COR-L47 (cell line): ENCODE results near the gene KCND3.
A peak's percentile ranks its signal among the peaks of the same experiment; 100 is the strongest.

Source experiments
- DNase-seq: peaks from one replicate; lab custom pipeline; 2025; lab: John Stamatoyannopoulos, UW

Gene KCND3

DNA sequence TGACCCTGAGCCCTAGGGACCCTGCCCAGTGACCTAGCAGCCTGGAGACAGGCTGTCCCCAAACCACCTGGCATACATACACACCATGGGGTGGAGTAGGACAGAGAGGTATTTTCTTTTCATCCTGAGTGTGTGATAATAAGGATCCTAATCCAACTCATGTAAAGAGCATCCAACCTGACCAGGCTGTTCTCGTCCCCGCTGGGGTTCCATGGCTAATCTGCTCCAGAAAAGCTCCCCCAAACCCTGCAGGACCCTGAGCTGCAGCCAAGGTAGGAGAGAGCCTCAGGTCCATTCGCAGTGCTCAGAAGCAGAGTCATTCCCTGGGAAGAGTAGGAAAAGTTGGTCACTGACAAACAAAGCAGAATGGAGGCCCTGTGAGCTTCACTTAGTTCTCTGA, 31.4 kb downstream of the KCND3 start:
- no peak for DNase-seq

DNA sequence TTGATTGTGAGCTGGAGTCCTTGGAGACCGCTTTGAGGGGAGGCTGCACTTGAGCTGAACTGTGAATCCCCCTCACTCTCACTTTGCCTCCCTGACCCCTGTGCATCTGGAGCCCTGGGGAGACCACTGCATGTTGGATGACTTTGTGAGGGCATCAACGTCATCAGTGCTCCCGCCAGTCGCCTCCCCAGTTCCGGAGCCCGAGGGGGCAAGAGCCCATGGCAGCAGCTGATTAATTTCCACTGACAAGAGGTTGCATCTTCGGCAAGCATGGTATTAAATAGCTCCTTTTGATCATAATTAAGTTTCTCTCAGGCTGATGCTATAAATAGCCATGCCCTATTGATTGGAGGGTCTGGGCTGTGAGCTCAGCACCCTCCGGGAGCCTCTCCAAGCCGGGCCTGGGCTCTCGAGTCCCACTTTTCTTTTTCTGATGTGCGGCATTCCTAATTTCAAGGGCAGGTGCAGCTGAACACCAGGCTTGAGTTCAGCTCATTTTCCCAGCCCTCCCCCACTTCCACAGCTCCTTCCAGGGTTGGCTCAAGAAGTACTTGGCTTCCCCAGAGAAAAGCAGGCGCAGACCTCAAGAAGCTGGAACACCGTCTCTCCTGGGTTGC, 33.2 kb downstream of the KCND3 start:
- no peak for DNase-seq

DNA sequence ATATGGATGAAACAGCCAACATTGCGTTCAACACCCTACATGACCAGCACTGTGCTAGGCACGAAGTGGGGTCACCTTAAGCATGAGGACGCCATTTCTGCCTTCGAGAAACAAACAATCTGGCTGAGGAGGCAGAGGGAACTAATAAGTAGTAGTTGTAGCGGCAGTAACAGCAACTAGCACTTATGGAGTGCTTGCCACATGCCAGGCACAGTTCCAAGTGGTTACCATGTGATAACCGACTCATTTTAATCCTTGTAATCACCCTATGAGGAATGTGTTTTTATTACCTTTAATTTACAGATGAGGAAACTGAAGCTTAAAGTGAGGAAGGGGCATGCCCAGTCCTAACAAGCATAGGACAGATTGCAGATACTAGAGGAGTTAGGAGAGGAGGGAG, 33.7 kb downstream of the KCND3 start:
- DNase-seq, result no peak

DNA sequence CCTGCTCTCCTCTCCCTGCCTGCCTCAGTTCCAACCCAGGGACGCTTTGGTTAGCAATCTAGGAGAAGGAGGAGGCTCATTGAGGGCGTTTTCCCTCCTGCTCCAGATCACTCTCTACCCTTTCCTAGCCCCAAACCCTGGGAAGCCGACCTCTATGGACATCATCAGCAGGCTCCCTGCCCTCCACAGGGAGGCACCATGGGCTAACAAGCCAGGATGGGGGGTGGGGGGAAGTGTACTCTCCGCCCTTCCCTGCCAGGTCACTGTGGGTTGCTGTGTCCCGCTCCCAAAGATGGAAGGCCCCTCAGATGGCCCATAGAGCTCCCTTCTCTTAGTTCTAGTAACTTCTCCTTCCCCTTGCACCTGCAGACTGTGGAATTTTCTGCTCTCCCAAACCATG, 35.7 kb downstream of the KCND3 start:
- DNase-seq, result no peak

DNA sequence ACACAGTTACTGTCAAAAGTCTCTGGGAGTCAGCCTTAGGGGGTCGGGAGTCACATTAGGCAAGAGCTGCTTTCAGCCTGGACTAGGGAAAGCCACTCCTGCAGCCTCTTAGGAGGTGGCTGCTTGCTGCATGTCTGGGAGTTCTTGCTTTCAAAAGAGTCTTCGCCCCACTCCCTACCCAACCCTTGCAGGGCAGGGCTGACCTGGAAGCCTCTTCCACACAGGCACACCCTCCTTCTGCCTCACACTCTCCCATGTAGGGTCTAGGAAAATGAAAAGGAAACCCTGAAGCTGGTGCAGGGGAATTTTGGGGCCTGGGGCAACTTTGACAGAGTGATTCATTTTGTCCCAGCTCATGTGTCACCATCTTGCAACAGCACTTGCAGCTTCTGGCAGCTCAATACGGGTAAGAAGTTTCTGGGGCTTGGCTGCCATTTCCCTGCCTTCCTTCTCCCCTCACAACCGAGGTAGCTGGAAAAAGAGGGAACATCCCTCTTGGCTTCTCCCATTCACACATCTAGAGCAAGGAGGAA, 37.3 kb downstream of the KCND3 start:
- no peak for DNase-seq

DNA sequence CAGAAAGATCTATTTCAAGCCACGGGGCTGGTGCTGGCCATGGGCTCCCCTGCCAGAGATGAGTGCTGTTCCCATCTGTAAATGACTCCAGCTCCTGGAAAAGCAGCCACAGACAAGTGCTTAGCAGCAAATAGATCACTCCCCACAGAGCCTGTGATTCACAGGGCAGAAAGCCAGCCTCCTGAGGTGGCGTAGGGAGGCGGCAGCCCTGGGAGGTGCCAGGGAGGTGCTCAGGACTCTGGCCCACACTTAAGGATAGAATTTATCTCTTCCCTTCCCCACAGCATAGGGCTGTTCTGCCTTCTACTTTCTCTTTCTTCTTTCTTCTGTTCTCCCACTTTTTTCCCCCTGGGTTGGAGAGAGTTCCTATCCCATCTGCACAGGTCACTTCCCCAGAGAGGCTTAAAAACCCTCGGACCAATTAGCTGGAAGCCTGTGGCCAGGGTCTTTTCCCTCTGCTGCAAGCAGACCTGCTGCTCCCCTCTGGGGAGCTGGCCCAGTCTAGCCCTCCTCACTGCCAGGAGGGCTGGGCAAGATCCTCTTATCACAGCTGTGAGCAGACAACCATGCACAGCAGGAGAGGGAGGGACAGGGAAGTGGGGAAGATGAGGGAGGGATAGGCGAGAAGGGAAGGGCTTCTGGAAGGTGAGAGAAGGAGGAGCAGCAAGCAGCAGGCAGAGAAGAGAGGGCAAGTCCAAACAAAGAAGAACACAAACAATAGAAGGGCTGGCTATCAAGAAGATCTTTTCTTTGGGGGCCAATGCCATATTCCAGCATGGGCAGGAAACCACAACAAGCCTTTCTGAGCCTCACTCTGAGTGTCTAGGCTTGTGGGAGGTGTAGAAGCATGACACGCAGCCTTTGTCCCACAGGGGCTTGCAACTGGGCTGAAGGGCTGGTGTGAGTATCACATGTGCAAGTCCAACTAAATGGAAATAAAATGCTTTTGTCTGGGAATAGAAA, 41.0 kb downstream of the KCND3 start:
- DNase-seq, result peak; percentile 72

DNA sequence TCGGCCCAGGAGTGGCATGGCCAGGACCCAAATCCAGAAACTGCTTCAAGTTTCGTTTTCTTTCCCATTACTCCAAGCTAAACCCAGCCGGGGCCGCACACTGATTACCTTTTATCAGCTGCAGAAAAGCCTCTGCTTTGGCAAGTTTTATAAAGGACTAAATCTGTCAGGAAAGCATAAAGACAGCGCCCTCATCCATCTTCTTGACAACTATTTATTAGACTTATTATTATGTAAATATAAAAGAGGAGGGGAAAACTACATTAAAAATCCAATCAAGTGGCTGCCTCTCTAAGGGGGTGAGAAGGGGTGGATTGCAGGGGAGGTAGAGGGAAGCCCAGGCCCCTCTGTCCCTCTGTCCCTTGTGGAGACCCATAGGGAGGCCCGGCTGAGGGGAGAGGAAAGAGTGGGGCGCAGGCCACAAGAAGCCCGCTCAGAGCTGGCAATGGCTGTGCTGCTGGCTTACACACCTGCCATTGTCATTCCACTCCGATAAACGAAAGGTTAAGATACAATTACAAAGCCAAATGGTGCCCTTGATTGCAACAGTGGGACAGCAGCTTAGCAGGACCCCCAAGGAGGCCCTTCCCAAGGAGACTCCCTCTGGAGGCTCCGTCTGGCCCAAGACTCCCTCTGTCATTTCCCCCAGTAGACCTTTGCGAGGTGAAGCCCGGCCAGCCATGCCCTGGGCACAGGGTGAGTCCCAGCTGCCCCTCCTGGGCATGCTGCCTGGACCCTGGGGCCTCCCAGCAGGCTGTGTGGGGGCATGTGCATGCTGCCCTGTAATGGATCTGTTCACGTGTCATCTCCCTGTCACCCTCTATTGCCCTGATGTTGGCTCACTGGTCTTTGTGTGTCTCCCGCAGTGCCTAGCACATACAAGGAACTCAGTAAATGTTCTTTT, 45.4 kb downstream of the KCND3 start:
- DNase-seq, result no peak

DNA sequence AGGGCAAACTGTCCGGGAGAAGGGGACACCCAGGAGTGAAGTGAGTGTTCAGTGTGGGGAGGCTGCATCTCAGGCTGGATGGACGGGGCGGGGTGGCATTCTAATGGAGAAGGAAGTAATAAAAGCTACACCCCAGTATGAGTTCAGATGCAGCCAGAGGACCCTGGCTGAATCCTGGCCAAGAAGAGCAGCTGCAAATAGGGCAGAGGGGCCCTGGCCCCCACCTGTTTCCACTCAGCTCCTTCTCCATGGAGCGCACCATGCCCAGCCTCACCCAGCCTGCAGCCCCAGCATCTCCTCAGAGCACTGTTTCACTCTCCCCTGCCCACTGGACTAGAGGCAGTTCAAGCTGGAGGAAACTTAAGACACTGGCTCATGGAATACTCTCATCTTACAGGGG, 46.4 kb downstream of the KCND3 start:
- DNase-seq, result no peak

DNA sequence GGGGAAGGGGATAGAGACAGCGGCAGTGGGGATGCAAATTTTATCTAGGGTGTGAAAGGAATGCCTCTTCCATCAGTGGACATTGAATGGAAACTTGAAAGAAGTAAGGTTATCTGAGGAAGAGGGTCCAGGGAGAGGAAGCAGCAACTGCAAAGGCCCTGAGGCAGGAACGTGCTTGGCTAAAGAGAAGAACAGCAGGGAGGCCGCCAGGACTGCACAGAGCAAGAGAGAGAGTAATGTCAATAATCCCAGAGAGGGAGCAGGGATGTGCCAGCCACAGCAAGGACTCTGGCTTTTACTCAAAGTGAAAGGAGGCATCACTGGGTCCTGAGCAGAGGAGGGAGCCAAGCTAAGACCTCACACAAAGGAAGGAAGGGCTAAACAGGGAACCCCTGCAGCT, 50.9 kb downstream of the KCND3 start:
- DNase-seq, result no peak

DNA sequence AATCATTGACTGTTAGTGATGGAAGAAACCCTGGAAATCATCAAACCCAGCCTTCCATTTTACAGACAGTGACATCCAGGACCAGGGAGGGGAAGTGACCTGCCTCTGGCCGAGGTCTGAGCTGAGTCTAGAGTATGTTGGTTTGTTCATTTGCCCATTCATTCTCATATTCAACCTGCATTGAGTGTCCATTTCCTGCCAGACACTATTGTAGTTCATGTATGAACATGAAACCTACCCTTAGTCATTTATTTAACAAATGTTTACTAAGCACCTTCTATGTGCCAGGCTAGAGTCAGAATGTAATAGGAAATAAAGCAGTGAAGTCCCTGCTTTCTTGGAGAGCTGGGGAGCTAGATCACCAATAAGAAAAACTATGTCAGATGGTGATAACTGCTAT, 51.3 kb downstream of the KCND3 start:
- DNase-seq, result no peak

DNA sequence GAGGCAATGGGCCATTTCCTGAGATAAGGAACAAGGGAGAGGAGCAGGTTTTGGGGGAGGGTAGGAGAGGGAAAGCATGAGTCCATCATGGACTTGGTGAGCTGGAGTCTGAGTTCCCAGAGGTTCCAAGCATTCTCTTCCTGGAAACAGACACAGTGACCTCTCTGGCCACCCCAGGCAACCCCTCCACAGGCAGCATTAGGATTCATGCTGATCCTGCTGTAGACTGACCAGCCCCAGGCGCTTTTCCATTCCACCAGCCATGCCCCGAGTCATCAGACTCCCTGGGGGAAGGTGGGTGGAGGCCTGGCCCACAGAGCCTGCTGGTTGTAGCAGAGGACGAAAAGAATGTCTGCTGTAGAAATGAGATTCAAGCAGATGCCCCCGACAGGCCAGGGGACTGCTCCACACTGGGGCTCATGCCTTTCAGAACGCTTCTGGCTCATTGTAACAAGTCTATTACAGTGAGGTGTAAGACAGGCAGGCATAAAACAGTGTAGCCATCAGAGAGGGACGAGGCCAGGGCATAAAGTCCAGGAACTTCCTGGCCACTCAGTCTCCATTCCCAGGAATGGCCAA, 52.2 kb downstream of the KCND3 start:
- no peak for DNase-seq

DNA sequence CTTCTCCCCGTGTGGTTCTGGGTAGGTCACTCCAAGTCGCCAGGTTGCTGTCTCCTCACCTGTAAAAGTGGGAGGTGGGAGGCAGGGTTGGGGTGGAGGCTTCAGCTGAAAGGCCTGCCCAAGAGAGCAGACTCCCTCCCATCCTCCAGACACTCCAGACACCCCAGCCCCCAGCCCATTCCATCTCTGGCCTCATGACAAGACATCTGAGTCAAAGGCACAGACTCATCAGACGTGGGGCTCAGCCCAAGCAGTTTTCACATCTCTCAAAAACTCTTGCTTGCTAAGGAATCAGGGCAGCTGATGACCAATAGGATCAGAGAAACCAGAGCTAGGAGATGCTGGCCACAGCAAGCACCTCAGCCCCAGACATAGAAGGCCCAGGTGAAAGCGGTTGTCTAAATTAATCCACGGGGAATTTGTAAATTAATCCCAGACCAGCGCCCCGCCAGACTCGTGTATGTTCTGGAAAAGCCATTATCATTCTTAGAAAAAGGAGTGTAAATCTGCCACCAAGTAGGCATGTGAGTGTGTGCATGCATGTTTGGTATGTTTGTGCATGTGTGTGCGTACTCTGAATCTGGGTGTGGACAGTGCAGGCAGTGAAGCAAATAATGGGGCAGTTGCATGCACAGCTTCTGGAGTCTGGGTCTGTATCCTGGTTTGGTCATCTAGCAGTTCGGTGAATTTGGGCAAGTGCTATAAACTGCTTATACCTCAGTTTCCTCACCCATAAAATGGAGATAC, 55.2 kb downstream of the KCND3 start:
- DNase-seq, result no peak

DNA sequence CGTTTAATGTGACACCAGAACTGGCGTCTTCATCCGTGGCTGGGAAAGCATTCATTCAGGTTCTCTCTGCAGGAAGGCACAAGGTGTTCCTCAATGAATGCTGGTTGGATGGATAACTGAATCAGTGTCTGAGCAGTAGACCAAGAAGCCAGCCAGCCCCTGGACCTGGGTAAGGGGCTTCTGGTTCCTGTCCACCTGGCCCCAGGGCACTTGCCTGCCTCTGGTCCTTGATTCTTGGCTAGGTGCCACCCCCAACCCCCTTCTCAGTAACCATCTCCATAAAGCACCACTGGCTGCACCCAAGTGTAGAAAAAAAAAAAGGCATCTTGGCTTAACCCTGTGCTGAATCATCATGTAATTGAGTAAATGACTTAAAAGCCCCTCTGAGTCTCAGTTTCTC, 59.1 kb downstream of the KCND3 start:
- no peak for DNase-seq

DNA sequence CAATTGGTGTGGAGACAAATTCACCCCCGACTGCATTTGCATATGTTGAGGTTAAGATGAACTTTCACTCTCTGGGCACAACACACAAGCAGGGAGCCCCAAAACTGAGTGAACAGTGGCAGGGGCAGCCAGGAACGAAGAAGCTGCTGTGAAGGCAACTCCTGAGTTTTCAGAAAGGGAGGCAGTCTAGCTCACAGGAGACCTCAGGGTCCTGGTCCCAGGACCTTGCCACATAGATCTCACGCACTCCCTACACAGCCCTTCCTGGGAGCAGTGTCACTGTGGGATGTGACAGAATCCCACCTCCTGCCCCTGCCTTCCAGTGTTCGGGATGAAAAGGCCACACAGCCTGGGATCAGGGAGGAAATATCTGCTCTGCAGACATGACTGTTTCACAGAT, 60.9 kb downstream of the KCND3 start:
- DNase-seq, result no peak

DNA sequence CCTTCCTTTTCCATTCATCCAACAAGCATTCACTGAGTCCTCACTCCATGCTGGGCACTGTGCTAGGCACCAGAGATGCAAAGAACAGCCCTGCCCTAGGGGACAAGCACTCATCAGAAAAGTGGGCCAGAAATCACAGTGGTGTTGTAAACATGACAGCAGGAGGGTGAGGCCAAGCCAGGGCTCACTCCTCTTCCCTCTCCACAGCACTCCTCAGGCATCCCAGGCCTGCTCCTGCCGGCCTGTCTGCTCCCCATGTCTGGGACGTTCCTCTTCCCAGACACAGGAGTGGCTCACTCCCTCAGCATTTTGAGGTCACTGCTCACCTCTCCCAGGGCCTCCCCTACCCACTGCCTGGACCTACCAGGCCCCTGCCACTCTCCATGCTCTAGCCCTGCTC, 61.8 kb downstream of the KCND3 start:
- no peak for DNase-seq

DNA sequence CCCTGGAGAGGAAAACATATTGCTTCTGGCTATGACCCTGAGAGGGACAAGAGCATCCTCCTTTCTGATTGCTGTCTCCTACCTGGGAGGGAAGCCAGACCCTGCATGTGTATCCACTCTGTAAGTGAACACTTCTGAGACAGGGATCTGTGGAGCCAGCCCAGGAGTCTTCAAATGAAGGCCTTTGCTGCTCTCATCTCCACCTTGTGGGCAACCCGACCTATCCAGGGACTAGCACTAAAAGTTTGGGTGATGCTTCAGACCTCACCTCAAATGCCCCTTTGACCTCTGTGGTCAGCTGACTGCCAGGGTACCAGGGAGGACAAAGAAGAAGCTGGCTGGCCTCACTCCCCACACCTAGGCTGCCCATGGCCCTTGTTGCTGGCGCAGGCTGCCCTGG, 64.7 kb downstream of the KCND3 start:
- DNase-seq, result no peak

DNA sequence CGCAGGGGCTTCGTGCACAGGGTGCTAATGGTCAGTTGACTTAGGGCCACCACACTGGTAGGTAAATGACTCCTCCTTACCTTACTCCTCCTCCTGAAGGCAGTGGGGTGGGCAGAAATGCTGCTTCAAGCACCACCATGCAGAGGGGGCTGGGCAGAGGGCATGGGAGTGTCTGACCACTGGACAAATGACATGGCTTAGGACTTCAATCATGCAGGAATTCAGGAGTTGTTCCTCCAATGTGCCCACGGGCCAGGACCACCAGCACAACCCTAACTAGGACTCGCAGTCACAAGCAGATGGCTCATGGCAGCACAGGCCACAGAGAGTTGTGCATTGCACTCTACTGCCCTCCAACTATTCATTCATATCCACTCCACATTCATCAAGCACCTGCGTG, 65.7 kb downstream of the KCND3 start:
- DNase-seq, result no peak

DNA sequence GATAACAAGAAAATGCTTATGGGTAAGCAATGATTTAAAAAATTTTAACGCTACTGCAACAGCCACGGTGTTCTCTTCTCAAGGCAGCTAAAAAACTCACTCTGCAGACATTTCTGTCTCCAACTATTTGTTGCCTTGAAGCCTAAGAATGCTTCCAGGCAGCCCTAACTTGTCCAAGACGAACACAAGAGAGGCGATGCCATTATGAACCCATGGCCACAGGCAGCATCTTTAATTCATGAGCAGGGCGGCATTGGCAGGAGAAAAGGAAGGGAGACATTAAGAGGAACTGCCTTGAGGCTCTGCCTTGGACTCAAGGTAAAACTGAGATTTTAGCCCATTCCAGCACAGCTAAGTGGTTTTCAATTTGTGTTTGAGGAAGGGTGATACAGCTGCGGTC, 67.5 kb downstream of the KCND3 start:
- no peak for DNase-seq

DNA sequence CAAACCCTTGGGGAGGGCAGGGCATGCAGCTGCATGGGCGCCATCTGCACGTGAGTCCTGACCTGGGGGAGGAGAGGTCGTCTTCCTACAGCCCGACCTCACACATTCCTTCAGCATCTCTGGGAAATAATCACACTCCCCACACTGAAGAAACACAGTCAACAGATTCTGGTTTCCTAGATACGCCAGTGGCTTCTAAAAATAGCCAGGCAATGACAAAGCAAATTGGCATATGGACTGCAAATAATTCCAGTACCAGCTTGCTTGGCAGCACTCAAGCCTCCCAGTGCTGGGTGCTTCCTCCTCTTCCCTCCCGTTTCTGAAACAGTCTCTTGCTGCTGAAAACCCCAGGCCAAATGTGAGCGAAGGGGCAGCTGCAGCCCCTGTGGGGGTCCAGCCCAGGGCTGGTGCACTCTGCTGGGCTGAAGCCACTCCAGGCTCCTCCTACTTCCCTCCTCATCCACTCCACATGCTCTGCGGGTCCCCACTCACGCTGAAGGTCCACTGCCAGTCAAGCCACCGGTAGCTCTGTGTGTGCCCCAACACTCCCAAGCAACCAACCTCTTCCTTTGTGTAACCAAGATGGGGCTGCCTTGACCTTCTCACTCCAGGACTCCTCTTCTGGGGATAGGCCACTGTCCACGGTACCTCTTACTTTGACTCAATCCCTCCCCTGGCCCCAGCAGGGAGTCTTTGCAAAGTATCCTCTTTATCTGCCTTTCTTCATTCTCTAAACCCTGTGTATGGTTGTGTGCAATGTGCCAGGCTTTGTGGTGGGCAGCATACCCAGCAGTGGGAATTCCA, 69.0 kb downstream of the KCND3 start:
- peak; percentile 79 for DNase-seq

DNA sequence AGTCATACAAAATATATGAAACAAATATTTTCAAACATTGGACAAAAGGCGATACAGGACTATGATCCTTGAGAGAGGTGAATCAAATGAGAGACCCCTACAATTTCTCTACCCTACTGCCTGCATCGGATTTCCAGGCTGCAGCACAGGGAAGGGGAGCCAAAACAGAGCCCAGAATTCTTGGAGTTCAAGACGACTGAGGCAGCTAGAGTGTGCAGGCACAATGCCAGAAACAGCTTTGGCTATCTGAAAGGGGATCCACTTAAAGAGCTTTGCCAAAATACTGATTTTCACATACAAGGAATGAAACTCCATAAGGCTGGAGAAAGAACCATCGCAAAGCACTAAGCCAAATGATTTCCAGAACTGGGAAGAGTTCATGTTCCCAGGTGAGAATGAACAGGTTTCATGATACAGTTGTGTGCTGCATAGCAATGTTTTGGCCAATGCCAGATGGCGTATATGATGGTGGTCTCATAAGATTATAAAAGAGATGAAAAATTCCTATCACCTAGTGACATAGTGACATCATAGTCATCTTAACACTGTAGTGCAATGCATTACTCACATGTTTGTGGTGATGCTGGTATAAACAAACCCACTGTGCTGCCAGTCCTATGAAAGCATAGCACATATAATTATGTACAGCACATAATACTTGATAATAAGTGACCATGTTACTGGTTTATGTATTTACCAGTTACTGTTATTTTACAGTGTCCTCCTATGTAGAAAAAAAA, 77.5 kb downstream of the KCND3 start:
- no peak for DNase-seq
